H1 (cell line): ENCODE data around the gene AGO3. TPM values are rescaled to one million over a fixed set of nuclear protein-coding genes. Genes with fewer than 3 reads are reported as not detected.

Experiments used
- CTCF ChIA-PET: fragments of 300-600 bp; sonication (Branson Sonifier 250); formaldehyde crosslinking; loops from one replicate; lab custom pipeline; 2021; ENCODE audit not compliant: partially characterized antibody; lab: Charles Lee
- POLR2A ChIA-PET: fragments of 300-600 bp; sonication (Branson Sonifier 250); formaldehyde crosslinking; loops from one replicate; lab custom pipeline; 2021; ENCODE audit warnings: inconsistent platforms; ENCODE audit not compliant: partially characterized antibody; lab: Charles Lee
- DNase-seq, 2 experiments: peaks; one replicate each; pipeline versions ENCODE4 v3.0.0 to v3.0.0-alpha.2; 2010 to 2022; ENCODE audit warnings: low spot score in 2 of 2, low read depth in 1 of 2, mixed read lengths in 1 of 2
- FAIRE-seq: peaks from 2 replicates; lab custom pipeline; 2011; peaks lifted over from hg19 to GRCh38; lab: Jason Lieb, UNC
- H2AFZ ChIP-seq: 2 replicates; pipeline ENCODE4 v1.8.1; 2012; ENCODE audit warnings: low read length, inconsistent platforms
- H2AK5ac ChIP-seq: 2 replicates; pipeline ENCODE4 v1.6.1; 2013; ENCODE audit warnings: low read depth, low read length
- H2BK120ac ChIP-seq: replicated peaks from 2 replicates; pipeline ENCODE3; 2013; ENCODE audit warnings: low read depth, low read length, inconsistent platforms
- H2BK12ac ChIP-seq: 2 replicates; pipeline ENCODE4 v1.6.1; 2013; ENCODE audit warnings: low read depth, low read length
- H2BK15ac ChIP-seq: 2 replicates; pipeline ENCODE4 v1.6.1; 2013; ENCODE audit warnings: low read length
- H2BK20ac ChIP-seq: 2 replicates; pipeline ENCODE4 v1.6.1; 2013; ENCODE audit warnings: low read length
- H2BK5ac ChIP-seq: 2 replicates; pipeline ENCODE4 v1.6.1; 2013; ENCODE audit warnings: low read depth, low read length
- H3K14ac ChIP-seq: 2 replicates; pipeline ENCODE4 v1.6.1; 2013; ENCODE audit warnings: inconsistent platforms; ENCODE audit not compliant: insufficient read length
- H3K18ac ChIP-seq: 2 replicates; pipeline ENCODE4 v1.6.1; 2013; ENCODE audit warnings: low read length; ENCODE audit errors: extremely low read depth
- H3K23ac ChIP-seq: 2 replicates; pipeline ENCODE4 v1.6.1; 2013; ENCODE audit warnings: inconsistent platforms; ENCODE audit not compliant: insufficient read length
- H3K23me2 ChIP-seq: 2 replicates; pipeline ENCODE4 v1.6.1; 2013; ENCODE audit warnings: low read depth, low read length
- H3K27ac ChIP-seq: 2 replicates; pipeline ENCODE4 v1.6.1; 2011; ENCODE audit warnings: low read depth, low read length, inconsistent platforms
- H3K27me3 ChIP-seq, 4 experiments: replicated peaks in 1 of 4; 1 replicate in 1 of 4; 2 replicates in 3 of 4; pipeline versions ENCODE4 v1.6.1 to v1.8.1; 2011 to 2013; ENCODE audit warnings: low read length in 3 of 4, mild to moderate bottlenecking in 3 of 4, inconsistent platforms in 2 of 4, mixed read lengths in 2 of 4, moderate library complexity in 1 of 4; ENCODE audit not compliant: control insufficient read depth in 3 of 4, insufficient read depth in 3 of 4; ENCODE audit errors: extremely low read depth in 1 of 4
- H3K36me3 ChIP-seq, 4 experiments: 2 replicates each; pipeline versions ENCODE4 v1.6.1 to v1.8.1; 2011 to 2013; ENCODE audit warnings: mild to moderate bottlenecking in 4 of 4, low read length in 3 of 4, moderate library complexity in 2 of 4, control low read depth in 1 of 4, inconsistent platforms in 1 of 4; ENCODE audit not compliant: insufficient read depth in 4 of 4, control insufficient read depth in 2 of 4
- H3K4ac ChIP-seq: replicated peaks from 2 replicates; pipeline ENCODE3; 2013; ENCODE audit warnings: low read length, low read depth, mixed read lengths, inconsistent platforms; ENCODE audit not compliant: insufficient read length
- H3K4me1 ChIP-seq, 4 experiments: replicated peaks in 1 of 4; 1 replicate in 1 of 4; 2 replicates in 3 of 4; pipeline versions ENCODE4 v1.6.1 to v1.8.1; 2011 to 2013; ENCODE audit warnings: low read length in 3 of 4, inconsistent platforms in 2 of 4, mixed read lengths in 1 of 4; ENCODE audit not compliant: insufficient read depth in 4 of 4, control insufficient read depth in 3 of 4
- H3K4me2 ChIP-seq, 2 experiments: 2 replicates each; pipeline versions ENCODE4 v1.6.1 to v1.8.1; 2011 to 2013; ENCODE audit warnings: low read depth in 2 of 2, low read length in 2 of 2, control low read depth in 1 of 2, inconsistent platforms in 1 of 2, mild to moderate bottlenecking in 1 of 2; ENCODE audit not compliant: insufficient read depth in 1 of 2
- H3K4me3 ChIP-seq, 4 experiments: fragments of 200-600, 300-600 bp in 1 of 4; sonication (generic), shearing (Covaris generic), sonication (Bioruptor Twin) in 1 of 4; 2 replicates each; pipeline versions ENCODE4 v1.5.1 to v1.8.1; 2011 to 2016; ENCODE audit warnings: low read length in 4 of 4, low read depth in 3 of 4, control low read depth in 2 of 4, inconsistent platforms in 2 of 4, mild to moderate bottlenecking in 2 of 4, mixed read lengths in 1 of 4, moderate library complexity in 1 of 4; ENCODE audit not compliant: insufficient read depth in 2 of 4; ENCODE audit errors: extremely low read depth in 1 of 4
- H3K56ac ChIP-seq: replicated peaks from 2 replicates; pipeline ENCODE3; 2013; ENCODE audit warnings: low read depth, mild to moderate bottlenecking, mixed read lengths, low read length, inconsistent platforms; ENCODE audit not compliant: insufficient read length
- H3K79me1 ChIP-seq: 2 replicates; pipeline ENCODE4 v1.6.1; 2013; ENCODE audit warnings: low read depth, low read length, control low read depth
- H3K79me2 ChIP-seq, 2 experiments: 2 replicates each; pipeline versions ENCODE4 v1.6.1 to v1.8.1; 2012 to 2013; ENCODE audit warnings: low read length in 2 of 2, mild to moderate bottlenecking in 2 of 2, inconsistent platforms in 1 of 2; ENCODE audit not compliant: insufficient read depth in 2 of 2, control insufficient read depth in 1 of 2
- H3K9ac ChIP-seq, 4 experiments: replicated peaks in 1 of 4; 1 replicate in 1 of 4; 2 replicates in 3 of 4; pipeline versions ENCODE4 v1.6.1 to v1.8.1; 2011 to 2013; ENCODE audit warnings: low read depth in 3 of 4, low read length in 3 of 4, control low read depth in 2 of 4, mild to moderate bottlenecking in 2 of 4, moderate library complexity in 2 of 4, inconsistent platforms in 1 of 4; ENCODE audit errors: extremely low read depth in 1 of 4
- H3K9me3 ChIP-seq, 2 experiments: 2 replicates each; pipeline versions ENCODE4 v1.6.1 to v1.8.1; 2012 to 2013; ENCODE audit warnings: mild to moderate bottlenecking in 2 of 2, moderate library complexity in 2 of 2, control low read depth in 1 of 2, inconsistent platforms in 1 of 2, low read depth in 1 of 2, low read length in 1 of 2, mixed read lengths in 1 of 2; ENCODE audit not compliant: insufficient read depth in 2 of 2
- H4K20me1 ChIP-seq, 2 experiments: replicated peaks in 1 of 2; 2 replicates each; pipeline versions ENCODE3 to v1.8.1; 2011 to 2013; ENCODE audit warnings: inconsistent platforms in 2 of 2, low read length in 2 of 2, mild to moderate bottlenecking in 1 of 2; ENCODE audit not compliant: insufficient read depth in 2 of 2, control insufficient read depth in 1 of 2
- H4K5ac ChIP-seq: 2 replicates; pipeline ENCODE4 v1.6.1; 2013; ENCODE audit warnings: low read length, low read depth, mixed read lengths, inconsistent platforms; ENCODE audit not compliant: insufficient read length
- H4K8ac ChIP-seq: 2 replicates; pipeline ENCODE4 v1.8.0; 2013; ENCODE audit warnings: mild to moderate bottlenecking, moderate library complexity, low read length, inconsistent platforms; ENCODE audit not compliant: insufficient read depth; ENCODE audit errors: extremely low read depth
- H4K91ac ChIP-seq: replicated peaks from 2 replicates; pipeline ENCODE3; 2013; ENCODE audit warnings: low read length, mixed read lengths, inconsistent platforms; ENCODE audit not compliant: insufficient read length
- whole genome bisulfite sequencing, 2 experiments: shearing (Covaris generic) in 1 of 2; methylation state at CpG; one replicate each; pipeline versions ENCODE4 v1.1.6 to v1.1.7; 2013 to 2015; ENCODE audit warnings: low lambda C conversion rate in 2 of 2, mixed read lengths in 2 of 2, inconsistent platforms in 1 of 2, low coverage in 1 of 2, missing lambda C conversion rate in 1 of 2; ENCODE audit not compliant: insufficient replicate concordance in 2 of 2, insufficient coverage in 1 of 2, insufficient read length in 1 of 2; ENCODE audit errors: extremely low coverage in 1 of 2, missing lambda C conversion rate in 1 of 2; 5-methylcytosine and 5-hydroxymethylcytosine counted together
- polyA plus RNA-seq, 7 experiments: library from polyadenylated mRNA; depleted of rRNA in 3 of 7; stranded (reverse) in 5 of 7; unstranded in 2 of 7; fragments of >200 nt in 5 of 7; fragments of 200-250 nt in 2 of 7; gene quantifications; 1 replicate in 5 of 7; 2 replicates in 1 of 7; 4 replicates in 1 of 7; pipeline versions ENCODE4 v1.2.1 to v1.2.3, GENCODE V29; 2011 to 2013; ENCODE audit warnings: missing spikeins in 2 of 7, mixed read lengths in 2 of 7
- total RNA-seq: library from RNA; stranded (reverse); fragmentation: NEBNext Ultra II Directional; extraction: Animal tissue kit (Norgen Biotek cat#: 25700); gene quantifications from 2 replicates; pipeline ENCODE4 v1.2.1, GENCODE V29; 2021

The AGO3 gene
- total and polyA plus RNA-seq, 2 of the 8 experiments (the other 6 are each of a cell fraction or from before 2014, with no cell fraction given) = 10.7 to 26.4 TPM

- Histone ChIP-seq H3K27me3 (no peaks in the 10 kb centered on the region), H2AFZ (no peak overlapping the region), H3K56ac (no peak overlapping the region), H3K9me3 (no peaks in the 10 kb centered on the region), H3K18ac (no peak overlapping the region), H3K4me3 (no peak overlapping the region), H3K9ac (no peak overlapping the region), H3K4me2 (no peak overlapping the region), H3K79me1 (no peaks in the 10 kb centered on the region), H4K5ac (no peak overlapping the region), H3K36me3 (no peaks in the 10 kb centered on the region; a peak in 1 of 8 replicates), H2BK5ac (no peak overlapping the region), H3K23me2 (no peaks in the 10 kb centered on the region), H3K79me2 (0 out of 4 replicates have a peak, but pooled peaks cover 0 to 4% of the 10 kb centered on the region in 2 experiments), H3K27ac (no peak overlapping the region), H2AK5ac (no peak overlapping the region), H3K4ac (no peak overlapping the region), H4K91ac (no peak overlapping the region), H2BK20ac (no peak overlapping the region), H2BK15ac (no peak overlapping the region), H2BK12ac (no peak overlapping the region), H3K23ac (no peak overlapping the region), H2BK120ac (no peak overlapping the region), H4K20me1 (no peaks in the 10 kb centered on the region), H3K4me1 (no peaks in the 10 kb centered on the region), H4K8ac (no peak overlapping the region), H3K14ac (no peak overlapping the region)
- POLR2A ChIA-PET = interaction anchor here (1.2 kb wide), 1 partner anchor 45 kb away, joined by 3 read pairs; no protein-coding TSS in a partner anchor
- WGBS, 2 experiments = 91% methylated on average over 2 of the region's 2 CpGs; no CpG with 5 or more reads in 1 of the 2 experiments
- no peak for FAIRE-seq
- CTCF ChIA-PET = no interaction called here
- no peak for DNase-seq
Measured at GRCh38 chr1:35962952-35963351, 32.0 kb downstream of the AGO3 start.
